Bronchial epithelial cell (primary cell): ENCODE measurements around the gene ZNF70. TPM values are rescaled to one million over a fixed set of nuclear protein-coding genes. Genes with fewer than 3 reads are reported as not detected.
A peak's percentile ranks its signal among the peaks of the same experiment; 100 is the strongest.

Source experiments
- DNase-seq: peaks from one replicate; pipeline ENCODE4 v3.0.0-alpha.2; 2010; ENCODE audit warnings: low read depth
- FAIRE-seq: peaks from 2 replicates; lab custom pipeline; 2011; peaks lifted over from hg19 to GRCh38; lab: Jason Lieb, UNC
- H3K27me3 ChIP-seq: 2 replicates; pipeline ENCODE4 v1.5.1; 2011; ENCODE audit warnings: low read length; ENCODE audit not compliant: control insufficient read depth, insufficient read depth
- H3K36me3 ChIP-seq: 2 replicates; pipeline ENCODE4 v1.5.1; 2011; ENCODE audit warnings: low read length; ENCODE audit not compliant: control insufficient read depth, insufficient read depth
- H3K4me3 ChIP-seq: 2 replicates; pipeline ENCODE4 v1.5.1; 2011; ENCODE audit warnings: mild to moderate bottlenecking, low read depth, low read length, control low read depth
- CTCF ChIP-seq: IDR thresholded peaks from 2 replicates; pipeline ENCODE4 v1.5.1; 2011; ENCODE audit warnings: mild to moderate bottlenecking, moderate library complexity, low read length, control low read depth, inconsistent platforms; ENCODE audit not compliant: insufficient read depth, severe bottlenecking
- total RNA-seq: library from RNA; depleted of rRNA; stranded (reverse); fragments of >200 nt; gene quantifications from 2 replicates; pipeline ENCODE4 v1.2.1, GENCODE V29; 2014

Gene ZNF70
- total RNA-seq, 1 donor from 2014 or later: 1.3 TPM

GRCh38 chr22:23718371-23719165, 32.3 kb downstream of the ZNF70 start:
- FAIRE-seq: no peak

GRCh38 chr22:23716811-23717801, 33.8 kb downstream of the ZNF70 start:
- DNase-seq: peak; percentile 51
- Histone ChIP-seq H3K27me3 (no peaks in the 10 kb centered on the region), H3K4me3 (peak overlapping the region; percentile 77), H3K36me3 (peaks cover 5% of the 10 kb centered on the region)
- no peak for FAIRE-seq
- no peak for TF ChIP-seq CTCF

More at GRCh38 chr22:23718371-23719165, 32.3 kb downstream of the ZNF70 start:
- Histone ChIP-seq H3K27me3 (no peaks in the 10 kb centered on the region), H3K4me3 (no peak overlapping the region), H3K36me3 (peaks cover 5% of the 10 kb centered on the region)
- DNase-seq: no peak
- TF ChIP-seq CTCF: no peak

- no peak overlapping the region for H3K4me3 ChIP-seq
- DNase-seq (no peak), FAIRE-seq (no peak)
- TF ChIP-seq CTCF: no peak
- no peaks in the 10 kb centered on the region for H3K27me3 ChIP-seq
- peaks cover 5% of the 10 kb centered on the region for H3K36me3 ChIP-seq
Measured at GRCh38 chr22:23715806-23716375, 35.0 kb downstream of the ZNF70 start.

GRCh38 chr22:23714596-23715578, 36.0 kb downstream of the ZNF70 start:
- FAIRE-seq: no peak
- no peak for TF ChIP-seq CTCF
- Histone ChIP-seq H3K4me3 (no peak overlapping the region), H3K27me3 (no peaks in the 10 kb centered on the region), H3K36me3 (peaks cover 5% of the 10 kb centered on the region)
- no peak for DNase-seq
